ENCODE measurements around the gene FREM2. TPM values are rescaled to one million over a fixed set of nuclear protein-coding genes. Genes with fewer than 3 reads are reported as not detected.

The FREM2 gene
- total RNA-seq, 1 experiment from 2014 or later: 42.6 TPM

- H3K36me3 ChIP-seq (ENCODE audit: control insufficient read depth, insufficient read depth, low read length): no peaks in the 10 kb centered on the region
- no peaks in the 10 kb centered on the region for H3K9me3 ChIP-seq
- POLR2A ChIA-PET: no interaction called here
- H3K27me3 ChIP-seq (replicated peaks; ENCODE audit: control insufficient read depth, insufficient read depth, low read length): no peaks in the 10 kb centered on the region
- Mint-ChIP-seq H3K36me3 (ENCODE audit: insufficient read depth, unreplicated experiment) (no peaks in the 10 kb centered on the region), H3K4me3 (ENCODE audit: unreplicated experiment) (no peak overlapping the region), H3K27me3 (ENCODE audit: insufficient read depth, unreplicated experiment) (no peaks in the 10 kb centered on the region), H3K27ac (ENCODE audit: unreplicated experiment) (no peak overlapping the region), H3K4me1 (ENCODE audit: low read depth, unreplicated experiment) (peaks cover 6% of the 10 kb centered on the region), H3K9me3 (ENCODE audit: unreplicated experiment) (no peaks in the 10 kb centered on the region)
- H3K4me1 ChIP-seq: no peaks in the 10 kb centered on the region
- no peak for DNase-seq
- BruUV-seq (replicated peaks): no TSS peak
- H3K4me3 ChIP-seq (ENCODE audit: low read depth, low read length): no peak overlapping the region
- CTCF ChIA-PET: no interaction called here
- intact Hi-C loops (cut with micrococcal nuclease; ENCODE audit: unreplicated experiment): no loop called here
- TF ChIP-seq CTCF (IDR thresholded peaks at IDR 0.05; ENCODE audit: insufficient read depth in 1 of 2, low read depth in 1 of 2, low read length in 1 of 2, severe bottlenecking in 1 of 2, unreplicated experiment in 1 of 2): no peak
Observed at GRCh38 chr13:38908574-38908973, 221.7 kb downstream of the FREM2 start.

GRCh38 chr13:38914070-38914469 lies 227.2 kb downstream of the FREM2 start:
- intact Hi-C loops (cut with micrococcal nuclease; ENCODE audit: unreplicated experiment): loop anchor here (2.0 kb wide), 1 partner anchor 379 kb away; no protein-coding TSS in a partner anchor
- peaks cover 5% of the 10 kb centered on the region for H3K4me1 ChIP-seq
- no peaks in the 10 kb centered on the region for H3K36me3 ChIP-seq (ENCODE audit: control insufficient read depth, insufficient read depth, low read length)
- Mint-ChIP-seq H3K36me3 (ENCODE audit: insufficient read depth, unreplicated experiment) (no peaks in the 10 kb centered on the region), H3K4me1 (ENCODE audit: low read depth, unreplicated experiment) (peaks cover 6% of the 10 kb centered on the region), H3K27ac (ENCODE audit: unreplicated experiment) (no peak overlapping the region), H3K4me3 (ENCODE audit: unreplicated experiment) (no peak overlapping the region), H3K9me3 (ENCODE audit: unreplicated experiment) (no peaks in the 10 kb centered on the region), H3K27me3 (ENCODE audit: insufficient read depth, unreplicated experiment) (peaks cover 4% of the 10 kb centered on the region)
- TF ChIP-seq CTCF (IDR thresholded peaks at IDR 0.05; ENCODE audit: insufficient read depth in 1 of 2, low read depth in 1 of 2, low read length in 1 of 2, severe bottlenecking in 1 of 2, unreplicated experiment in 1 of 2): no peak
- BruUV-seq (replicated peaks): no TSS peak
- H3K4me3 ChIP-seq (ENCODE audit: low read depth, low read length): no peak overlapping the region
- CTCF ChIA-PET: interaction anchor here (1.3 kb wide), 1 partner anchor 228 kb away, joined by 3 read pairs; no protein-coding TSS in a partner anchor
- POLR2A ChIA-PET: interaction anchor here (0.6 kb wide), 1 partner anchor 122 kb away, joined by 3 read pairs; no protein-coding TSS in a partner anchor
- H3K9me3 ChIP-seq: no peaks in the 10 kb centered on the region
- H3K27me3 ChIP-seq (replicated peaks; ENCODE audit: control insufficient read depth, insufficient read depth, low read length): no peaks in the 10 kb centered on the region
- DNase-seq: no peak

- no peak for TF ChIP-seq CTCF (IDR thresholded peaks at IDR 0.05; ENCODE audit: insufficient read depth in 1 of 2, low read depth in 1 of 2, low read length in 1 of 2, severe bottlenecking in 1 of 2, unreplicated experiment in 1 of 2)
- H3K4me3 ChIP-seq (ENCODE audit: low read depth, low read length): no peak overlapping the region
- H3K9me3 ChIP-seq: no peaks in the 10 kb centered on the region
- ChIA-PET POLR2A (no interaction called here), CTCF (no interaction called here)
- no peak for DNase-seq
- no peaks in the 10 kb centered on the region for H3K36me3 ChIP-seq (ENCODE audit: control insufficient read depth, insufficient read depth, low read length)
- H3K27me3 ChIP-seq (replicated peaks; ENCODE audit: control insufficient read depth, insufficient read depth, low read length): no peaks in the 10 kb centered on the region
- Mint-ChIP-seq H3K4me1 (ENCODE audit: low read depth, unreplicated experiment) (no peaks in the 10 kb centered on the region), H3K27ac (ENCODE audit: unreplicated experiment) (no peak overlapping the region), H3K36me3 (ENCODE audit: insufficient read depth, unreplicated experiment) (no peaks in the 10 kb centered on the region), H3K4me3 (ENCODE audit: unreplicated experiment) (no peak overlapping the region), H3K27me3 (ENCODE audit: insufficient read depth, unreplicated experiment) (peaks cover 34% of the 10 kb centered on the region), H3K9me3 (ENCODE audit: unreplicated experiment) (no peaks in the 10 kb centered on the region)
- intact Hi-C loops (cut with micrococcal nuclease; ENCODE audit: unreplicated experiment): no loop called here
- no peaks in the 10 kb centered on the region for H3K4me1 ChIP-seq
- BruUV-seq (replicated peaks): no TSS peak
Observed at GRCh38 chr13:38921081-38921480, 234.2 kb downstream of the FREM2 start.

Data from Caco-2 (cell line).